GM18519 (cell line): ENCODE results near the gene FGF10.

Experiments used
- ATAC-seq: cut with Tn5 transposase; IDR thresholded peaks from one replicate; pipeline ENCODE4 v1.9.1; 2021; ENCODE audit warnings: mild to moderate bottlenecking, moderate library complexity; ENCODE audit not compliant: unreplicated experiment, low FRiP score

The FGF10 gene

GRCh38 chr5:44360919-44361318 lies 28.3 kb downstream of the FGF10 start:
- ATAC-seq = no peak

GRCh38 chr5:44358421-44358820 lies 30.8 kb downstream of the FGF10 start:
- no peak for ATAC-seq

GRCh38 chr5:44356231-44356630 lies 33.0 kb downstream of the FGF10 start:
- ATAC-seq = no peak

GRCh38 chr5:44345871-44346270 lies 43.3 kb downstream of the FGF10 start:
- no peak for ATAC-seq

- ATAC-seq = no peak
Observed at GRCh38 chr5:44336708-44337107, 52.5 kb downstream of the FGF10 start.

GRCh38 chr5:44334622-44335021 lies 54.6 kb downstream of the FGF10 start:
- no peak for ATAC-seq

- peak; percentile 80 for ATAC-seq
Observed at GRCh38 chr5:44332285-44332971, 56.8 kb downstream of the FGF10 start.

- ATAC-seq = no peak
Observed at GRCh38 chr5:44331471-44332050, 57.7 kb downstream of the FGF10 start.

- no peak for ATAC-seq
Observed at GRCh38 chr5:44329716-44330115, 59.5 kb downstream of the FGF10 start.

- no peak for ATAC-seq
Observed at GRCh38 chr5:44321144-44321725, 68.0 kb downstream of the FGF10 start.

GRCh38 chr5:44320188-44320587 lies 69.0 kb downstream of the FGF10 start:
- ATAC-seq = no peak

GRCh38 chr5:44318883-44319282 lies 70.3 kb downstream of the FGF10 start:
- no peak for ATAC-seq

GRCh38 chr5:44312374-44312773 lies 76.8 kb downstream of the FGF10 start:
- ATAC-seq = no peak

- ATAC-seq = no peak
Observed at GRCh38 chr5:44300551-44300950, 88.7 kb downstream of the FGF10 start.

- ATAC-seq = no peak
Observed at GRCh38 chr5:44299394-44299793, 89.8 kb downstream of the FGF10 start.

- no peak for ATAC-seq
Observed at GRCh38 chr5:44294516-44294915, 94.7 kb downstream of the FGF10 start.

GRCh38 chr5:44292736-44293135 lies 96.5 kb downstream of the FGF10 start:
- no peak for ATAC-seq

- ATAC-seq = no peak
Observed at GRCh38 chr5:44278469-44278868, 110.8 kb downstream of the FGF10 start.

- ATAC-seq = no peak
Observed at GRCh38 chr5:44275908-44276307, 113.3 kb downstream of the FGF10 start.

- ATAC-seq = no peak
Observed at GRCh38 chr5:44275329-44275728, 113.9 kb downstream of the FGF10 start.

GRCh38 chr5:44267909-44268308 lies 121.3 kb downstream of the FGF10 start:
- no peak for ATAC-seq
